T-helper 1 cell treated with Interleukin-12 subunit alpha and Interleukin-12 subunit beta and Interleukin-4 antibody, amounts not matched to agents 30 ng/mL and 1 ng/mL, for 36 hours (primary cell): ENCODE measurements around the gene RGL1. TPM values are rescaled to one million over a fixed set of nuclear protein-coding genes. Genes with fewer than 3 reads are reported as not detected.
"Not testable (repeated sequence)": the region's sequence is repeated elsewhere in the genome, so short reads cannot be mapped to it uniquely, and the experiment has no call there.

Experiments used
- intact Hi-C: fragments of 100-400 bp; cut with micrococcal nuclease; formaldehyde crosslinking; loops from one replicate; pipeline ENCODE4 v1.15.1; 2024
- total RNA-seq: library from RNA; stranded (reverse); gene quantifications from 2 replicates; pipeline ENCODE4 v1.2.3, GENCODE V29; 2022

Gene RGL1
- total RNA-seq, 1 donor from 2014 or later = 5.4 TPM

DNA sequence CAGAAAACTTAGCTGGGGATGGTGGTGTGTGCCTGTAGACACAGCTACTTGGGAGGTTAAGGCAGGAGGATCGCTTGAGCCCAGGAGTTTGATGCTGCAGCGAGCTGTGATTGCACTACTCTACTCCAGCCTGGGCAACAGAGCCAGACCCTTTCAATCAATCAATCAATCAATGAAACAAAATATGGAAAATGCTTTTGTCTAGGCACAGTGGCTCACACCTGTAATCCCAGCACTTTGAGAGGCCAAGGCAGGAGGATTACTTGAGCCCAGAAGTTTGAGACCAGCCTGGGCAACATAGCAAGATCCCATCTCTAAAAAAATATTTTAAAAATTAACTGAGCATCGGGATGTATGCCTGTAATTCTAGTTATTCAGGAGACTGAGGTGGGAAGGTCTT, 19.0 kb upstream of the RGL1 start:
- intact Hi-C loops = not testable (repeated sequence)

DNA sequence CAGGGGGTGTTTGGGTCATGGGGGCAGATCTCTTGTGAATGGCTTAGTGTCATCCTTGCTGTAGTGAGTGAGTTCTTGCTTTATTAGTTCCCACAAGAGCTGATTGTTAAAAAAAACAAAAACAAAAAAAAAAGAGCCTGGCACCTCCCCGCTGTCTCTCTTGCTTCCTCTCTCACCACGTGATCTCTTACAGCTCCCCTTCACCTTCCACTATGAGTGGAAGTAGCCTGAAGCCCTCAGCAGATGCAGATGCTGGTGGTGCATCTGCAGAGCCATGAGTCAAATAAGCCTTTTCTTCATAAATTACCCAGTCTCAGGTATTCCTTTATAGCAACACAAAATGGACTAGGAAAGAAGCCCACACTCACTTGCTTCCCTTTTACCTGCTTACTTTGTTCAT, 17.2 kb upstream of the RGL1 start:
- intact Hi-C loops = no loop called here

DNA sequence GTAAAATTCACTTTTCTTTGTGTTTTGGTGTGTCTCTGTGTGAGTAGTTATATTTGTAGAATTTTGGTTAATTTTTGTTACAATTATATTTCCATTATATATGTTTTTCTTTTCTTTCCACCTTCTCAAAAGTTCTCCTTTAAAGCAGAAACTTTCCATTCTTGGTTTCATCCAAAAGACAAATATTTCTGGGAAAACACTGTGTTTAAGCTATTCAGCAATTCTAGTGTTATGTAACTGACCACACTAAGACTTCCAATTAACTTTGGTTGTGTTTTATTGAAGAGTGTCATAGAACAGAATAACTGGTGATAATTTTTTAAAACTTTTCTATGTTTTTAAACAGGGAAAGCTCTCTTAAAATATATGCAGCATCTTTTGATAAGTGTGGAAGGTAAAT, 13.6 kb upstream of the RGL1 start:
- intact Hi-C loops = no loop called here

DNA sequence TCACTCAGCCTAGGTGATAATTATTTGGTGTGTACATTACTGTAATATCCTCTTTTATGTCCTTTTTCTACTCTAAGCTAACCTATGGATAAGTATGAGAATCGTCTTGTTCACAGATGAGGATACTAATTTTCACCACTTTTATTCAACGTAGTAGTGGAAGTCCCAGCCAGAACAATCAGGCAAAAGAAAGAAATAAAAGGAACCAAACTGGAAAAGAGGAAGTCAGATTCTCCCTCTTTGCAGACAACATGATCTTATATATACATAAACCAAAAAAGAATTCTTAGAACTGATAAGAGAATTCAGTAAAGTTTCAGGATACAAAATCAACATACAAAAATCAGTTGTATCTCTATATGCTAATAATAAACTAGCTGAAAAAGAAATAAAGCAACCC, 12.6 kb upstream of the RGL1 start:
- intact Hi-C loops = no loop called here

DNA sequence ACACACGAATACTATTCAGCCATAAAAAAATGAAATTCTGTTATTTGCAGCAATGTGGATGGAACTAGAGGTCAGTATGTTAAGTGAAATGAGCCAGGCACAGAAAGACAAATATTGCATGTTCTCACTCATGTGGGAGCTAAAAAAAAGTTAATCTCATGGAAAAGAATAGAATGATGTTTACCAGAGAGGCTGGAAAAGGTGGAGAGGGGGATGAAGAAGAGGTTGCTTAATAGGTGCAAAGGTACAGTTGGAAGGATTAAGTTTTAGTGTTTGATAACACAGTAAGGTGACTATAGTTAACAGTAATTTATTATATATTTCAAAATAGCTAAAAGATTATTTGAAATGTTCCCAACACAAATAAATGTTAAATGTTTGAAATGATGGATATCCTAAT, 10.8 kb upstream of the RGL1 start:
- intact Hi-C loops = no loop called here

DNA sequence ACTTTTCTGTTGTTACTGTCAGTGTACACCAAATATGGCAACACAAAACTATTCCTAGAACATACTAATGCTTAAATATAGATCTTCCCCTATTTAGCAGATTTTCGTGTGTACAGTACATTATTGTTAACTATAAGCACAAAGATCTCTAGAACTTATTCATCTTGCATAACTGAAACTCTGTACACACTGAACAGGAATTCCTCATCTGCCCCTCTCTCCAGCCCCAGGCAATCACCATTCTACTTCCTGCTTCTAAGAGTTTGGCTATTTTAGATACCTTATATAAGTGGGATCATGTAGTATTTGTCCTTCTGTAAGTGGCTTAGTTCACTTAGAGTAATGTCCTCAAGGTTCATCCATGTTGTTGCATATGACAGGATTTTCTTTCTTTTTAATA, 4.5 kb upstream of the RGL1 start:
- intact Hi-C loops = no loop called here

DNA sequence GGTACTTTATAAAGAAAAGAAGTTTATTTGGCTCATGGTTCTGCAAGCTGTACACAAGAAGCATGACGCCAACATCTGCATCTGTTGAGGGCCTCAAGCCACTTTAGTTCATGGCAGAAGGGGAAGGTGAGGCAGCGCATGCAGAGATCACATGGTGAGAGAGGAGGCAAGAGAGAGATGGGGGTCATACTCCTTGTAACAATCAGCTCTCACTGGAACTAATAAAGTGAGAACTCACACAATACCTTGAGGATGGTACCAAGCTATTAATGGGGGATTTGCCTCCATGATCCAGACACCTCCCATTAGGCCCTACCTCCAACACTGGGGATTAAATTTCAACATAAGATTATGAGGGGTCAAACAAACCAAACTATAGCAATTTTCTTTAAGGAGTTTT, 3.3 kb upstream of the RGL1 start:
- intact Hi-C loops = no loop called here

DNA sequence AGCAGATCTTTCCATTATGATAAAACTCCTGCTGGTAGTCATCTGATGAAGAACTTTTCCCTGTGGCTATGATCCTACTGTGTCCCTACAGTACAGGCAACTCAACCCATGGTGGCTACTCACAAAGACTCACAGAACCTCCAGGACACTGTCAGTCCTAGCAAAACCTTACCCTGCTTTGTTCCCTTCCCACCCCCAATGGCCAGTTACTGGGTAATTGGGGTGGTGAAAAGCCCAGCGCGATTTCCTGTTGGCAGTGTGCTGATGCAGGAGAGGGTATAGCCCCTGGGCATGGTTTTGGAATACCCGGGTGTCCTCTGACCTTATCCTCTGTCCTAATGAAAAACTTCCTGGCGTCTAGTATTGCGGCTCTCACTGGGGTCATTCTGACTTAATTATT, 533 bp upstream of the RGL1 start:
- intact Hi-C loops = no loop called here

DNA sequence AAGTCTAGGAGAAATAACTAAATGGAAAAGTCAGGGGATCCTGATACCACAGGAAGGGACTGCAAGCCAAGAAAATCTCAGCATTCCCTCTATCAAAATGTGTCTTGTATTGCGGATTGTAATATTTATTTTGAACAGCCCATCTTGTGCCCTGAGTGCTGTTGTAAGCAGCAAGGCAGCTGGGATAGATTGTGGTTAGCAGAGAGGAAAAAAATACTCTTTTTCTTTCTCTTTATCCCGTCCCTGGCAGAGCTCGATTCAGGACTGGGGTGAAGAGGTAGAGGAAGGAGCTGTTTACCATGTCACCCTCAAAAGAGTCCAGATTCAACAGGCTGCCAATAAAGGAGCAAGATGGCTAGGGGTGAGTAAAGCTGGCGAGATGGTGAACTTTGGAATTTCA, 1.2 kb downstream of the RGL1 start:
- intact Hi-C loops = loop anchor here (5.0 kb wide), 2 partner anchors 111 to 154 kb away; partner anchors contain the start of gene APOBEC4

DNA sequence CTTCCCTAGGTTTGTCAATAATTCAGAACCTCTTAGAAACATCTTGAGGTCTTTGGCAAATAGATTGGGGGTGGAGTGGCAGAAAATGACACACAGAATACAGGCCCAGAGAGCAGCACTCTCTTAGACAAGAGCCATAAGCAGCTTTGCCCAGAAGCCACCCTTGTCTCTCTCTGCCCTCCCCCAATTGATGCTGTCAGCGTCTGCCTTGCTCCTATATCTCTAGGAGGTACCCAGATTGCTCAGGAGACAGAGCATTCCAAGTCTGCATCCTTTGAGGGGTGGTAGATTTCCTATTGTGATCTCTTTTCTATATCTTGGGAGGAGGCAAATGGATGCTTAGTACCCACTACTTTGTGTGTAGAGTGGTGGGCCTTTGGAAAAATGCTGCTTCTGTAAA, 1.8 kb downstream of the RGL1 start:
- intact Hi-C loops = loop anchor here (5.0 kb wide), 2 partner anchors 111 to 154 kb away; partner anchors contain the start of gene APOBEC4

DNA sequence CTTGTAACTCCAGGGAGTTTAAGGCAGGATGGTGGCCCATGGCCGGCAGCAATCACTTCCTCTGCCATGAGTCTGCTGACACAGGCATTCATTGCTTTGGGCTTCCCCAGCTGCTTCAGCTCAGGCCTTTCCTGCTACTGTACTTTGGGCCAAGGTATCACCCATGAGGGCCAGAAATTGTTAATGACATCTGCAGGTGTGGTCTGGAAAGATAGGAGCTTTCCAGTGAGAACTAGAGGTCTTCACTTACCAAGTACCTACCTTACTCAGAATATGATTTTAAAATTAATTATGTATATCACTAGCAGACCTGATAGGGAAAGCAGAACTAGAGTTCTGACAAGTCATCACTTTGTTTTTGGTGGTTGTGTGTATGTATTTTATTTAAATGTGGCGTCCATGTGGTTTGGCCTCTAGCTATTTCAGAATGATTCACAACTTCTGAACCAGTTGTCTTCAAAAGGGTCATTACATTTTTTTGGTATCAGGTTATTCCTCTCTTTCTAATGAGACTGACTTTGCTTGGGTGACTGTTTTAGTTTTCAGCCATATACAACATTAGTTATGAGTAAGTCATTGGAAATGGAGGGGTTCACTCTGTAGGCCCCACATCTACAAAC, 2.7 kb downstream of the RGL1 start:
- intact Hi-C loops = loop anchor here (5.0 kb wide), 2 partner anchors 110 to 155 kb away; partner anchors contain the start of gene APOBEC4

DNA sequence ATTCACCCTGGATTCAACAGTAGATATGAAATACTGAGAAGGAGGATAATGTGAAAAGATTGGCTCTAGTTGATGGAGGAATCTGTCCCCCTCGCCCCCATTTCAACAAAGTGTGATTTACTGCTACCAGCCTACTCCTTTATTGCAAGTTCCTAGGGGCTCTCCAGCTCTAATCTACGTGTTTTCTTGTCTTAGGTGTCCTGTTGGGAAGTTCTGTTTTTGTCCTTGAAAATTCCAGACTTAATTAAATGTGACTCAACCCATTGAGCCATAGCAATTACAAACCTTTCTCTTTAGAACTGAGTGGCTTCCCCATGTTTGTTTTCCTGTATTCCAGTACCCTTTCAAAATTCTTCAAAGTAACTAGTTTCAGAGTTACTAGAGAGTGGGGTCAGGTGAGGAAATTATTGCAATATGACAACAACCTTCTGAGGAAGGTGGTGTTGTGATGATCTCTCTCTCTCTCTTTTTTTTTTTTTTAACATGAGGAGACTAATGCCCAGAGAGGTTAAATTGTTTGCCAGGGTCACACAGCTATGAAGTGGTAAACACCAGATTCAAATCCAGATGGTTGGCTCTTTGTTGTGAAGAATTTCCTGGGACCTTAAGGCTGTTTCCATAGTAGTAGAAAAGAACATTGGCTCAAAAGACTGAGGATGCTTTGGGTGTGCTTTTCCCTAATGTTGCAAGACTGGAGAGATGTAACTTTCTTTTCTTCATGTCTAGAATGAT, 3.5 kb downstream of the RGL1 start:
- intact Hi-C loops = loop anchor here (5.0 kb wide), 2 partner anchors 109 to 156 kb away; partner anchors contain the start of gene APOBEC4

DNA sequence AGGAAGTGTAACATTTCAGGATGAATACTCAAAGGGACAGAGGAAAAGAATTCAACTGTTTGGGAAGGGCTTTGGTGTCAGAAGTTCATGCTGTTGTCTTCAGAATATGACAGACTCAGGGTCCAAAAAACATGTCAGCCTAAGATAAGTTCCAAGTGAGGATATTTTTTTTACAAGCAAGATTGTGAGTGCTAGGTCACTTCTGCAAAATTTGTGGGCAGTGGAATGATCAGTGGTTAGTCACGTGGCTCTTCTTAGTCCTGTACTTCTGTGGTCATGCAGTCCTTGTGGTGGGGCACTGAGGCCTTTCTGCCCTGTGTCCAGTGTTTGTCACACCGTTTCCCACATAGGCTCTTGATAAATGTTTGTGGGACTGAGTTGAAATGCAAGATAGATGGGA, 5.2 kb downstream of the RGL1 start:
- intact Hi-C loops = no loop called here

DNA sequence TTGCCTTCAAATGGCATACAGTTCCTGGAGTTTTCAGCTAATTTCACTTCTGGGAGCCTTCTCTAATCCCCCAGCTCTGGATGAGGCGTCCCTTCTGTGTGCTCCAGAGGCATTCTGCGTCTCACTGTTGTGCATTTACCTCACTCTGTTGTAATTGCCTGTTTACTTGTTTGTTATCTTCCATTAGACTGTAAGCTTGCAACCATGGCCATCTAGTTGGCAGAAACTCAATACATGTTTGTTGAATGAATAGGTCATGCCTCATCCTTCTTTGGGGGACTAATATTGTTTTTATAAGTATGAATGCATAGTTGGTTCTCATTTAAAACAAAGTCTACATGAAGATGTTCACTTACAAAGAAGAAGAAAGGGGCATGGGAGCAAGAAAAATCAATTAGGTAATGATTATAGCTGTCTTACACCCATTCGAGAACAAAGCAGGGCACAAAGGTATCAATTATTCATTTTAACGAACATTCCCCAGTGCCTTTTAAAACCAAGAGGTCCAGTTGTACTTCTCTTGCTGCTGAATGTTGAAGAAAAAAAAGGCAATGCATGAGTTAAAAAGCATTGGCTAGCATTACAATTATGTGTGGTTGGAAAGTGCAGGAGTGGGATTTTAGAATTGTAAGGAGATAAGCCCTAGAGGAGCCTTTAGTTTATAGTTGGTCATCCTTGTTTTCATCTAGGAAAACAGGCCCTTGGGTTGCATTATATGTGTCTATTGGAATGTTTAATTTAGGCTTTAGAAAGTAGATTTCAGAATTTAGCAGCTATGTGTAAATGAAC, 6.0 kb downstream of the RGL1 start:
- intact Hi-C loops = no loop called here

DNA sequence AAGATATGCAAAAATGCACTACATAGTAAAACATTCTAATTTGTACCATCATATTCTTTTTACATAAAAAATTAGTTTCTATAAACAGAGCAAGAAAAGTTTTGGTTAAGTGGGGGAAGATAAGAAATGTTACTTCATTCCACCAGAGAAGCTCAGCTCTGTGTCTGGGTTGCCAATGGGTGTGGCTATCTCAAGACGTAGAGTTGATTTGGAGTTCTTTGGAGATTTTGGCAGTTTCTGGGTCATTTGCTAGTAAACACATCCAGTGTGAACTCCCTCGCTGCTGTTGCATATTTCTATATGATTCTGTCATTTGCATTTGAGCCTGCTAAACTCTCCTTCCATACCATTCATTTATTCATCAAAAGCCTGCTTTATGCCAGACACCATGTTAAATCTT, 7.2 kb downstream of the RGL1 start:
- intact Hi-C loops = no loop called here

DNA sequence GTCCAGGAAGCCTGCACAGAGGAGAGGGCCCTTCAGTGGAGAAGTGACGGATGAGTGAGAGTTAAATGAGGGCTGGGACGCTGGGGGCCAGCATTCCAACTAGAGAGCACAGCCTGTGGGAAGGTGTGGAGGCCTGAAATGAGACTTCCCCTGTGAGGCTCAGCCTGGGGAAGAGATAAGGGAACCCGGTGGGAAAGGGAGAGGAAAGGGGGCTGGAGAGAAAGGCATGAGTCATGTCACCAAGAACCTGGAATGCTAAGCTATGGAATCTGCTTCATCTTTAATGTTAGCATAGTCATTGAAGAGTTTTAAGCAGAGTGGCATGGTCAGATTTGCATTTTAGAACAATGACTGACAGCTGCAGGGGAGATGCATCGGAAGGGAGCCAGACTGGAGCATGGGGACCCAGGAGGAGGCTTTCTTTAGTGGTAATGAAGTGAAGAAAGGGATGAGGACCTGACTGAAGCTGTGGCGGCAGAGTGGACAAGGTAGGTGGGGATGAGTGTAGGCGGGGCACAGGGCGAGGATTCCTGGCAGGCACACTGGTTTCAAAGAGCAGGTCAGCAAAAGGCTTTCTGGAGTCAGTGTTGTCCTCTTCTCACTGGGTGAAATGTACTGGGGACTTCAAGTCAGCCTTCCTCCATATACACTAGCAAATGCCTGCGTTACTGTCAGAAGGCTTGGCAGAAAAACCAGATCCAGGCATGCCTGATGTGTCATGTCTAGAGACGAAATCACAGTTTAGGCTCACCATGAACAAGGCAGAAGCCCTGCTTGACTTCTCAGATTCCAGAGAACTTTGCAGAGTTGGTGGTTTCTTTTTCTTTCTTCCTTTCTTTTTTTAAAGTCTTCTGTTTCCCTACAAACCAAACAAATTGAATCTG, 8.0 kb downstream of the RGL1 start:
- intact Hi-C loops = no loop called here

DNA sequence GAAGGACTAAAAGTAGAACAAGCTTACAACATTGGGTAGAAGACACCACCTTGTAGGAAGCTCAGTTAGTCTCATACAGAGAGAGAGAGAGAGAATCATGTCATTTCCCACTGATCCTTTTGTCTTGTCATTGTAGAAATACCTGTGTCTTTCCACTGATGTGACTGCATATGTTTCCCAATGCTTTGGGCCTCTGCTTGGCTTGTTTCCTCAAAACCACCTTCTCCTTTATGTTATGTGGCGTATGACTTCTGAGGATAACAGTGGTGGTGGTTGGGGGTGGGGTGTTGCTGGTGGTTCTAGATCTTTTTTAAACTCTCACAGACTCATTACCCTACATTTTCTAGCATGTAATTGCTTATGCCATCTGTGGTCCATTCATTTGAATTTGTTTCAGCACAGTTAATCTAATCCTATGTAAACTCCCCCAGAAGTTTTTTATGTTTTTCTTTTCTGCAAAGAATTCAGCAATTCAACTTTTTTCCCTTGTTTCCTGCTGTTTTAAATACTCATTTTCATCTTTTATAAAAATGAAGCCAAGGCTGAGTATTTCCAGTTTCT, 9.3 kb downstream of the RGL1 start:
- intact Hi-C loops = no loop called here

DNA sequence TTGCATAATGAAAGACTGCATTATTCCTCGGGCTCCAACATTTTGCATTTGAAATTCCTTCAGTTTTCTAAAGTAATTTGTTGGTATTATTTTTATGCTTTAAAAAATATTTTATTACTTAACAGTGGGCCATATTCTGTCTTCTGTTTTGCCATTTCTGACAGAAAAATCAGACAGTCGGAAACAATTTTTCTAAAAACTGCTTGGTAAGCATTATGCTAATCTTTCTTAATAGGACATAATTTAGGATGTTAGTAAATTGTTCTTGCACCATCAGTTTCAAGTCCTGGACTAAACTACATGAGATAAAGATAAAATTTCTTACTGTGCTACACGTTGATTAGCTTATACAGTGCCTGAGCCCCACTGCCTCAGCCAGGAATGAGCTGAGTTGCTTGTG, 11.2 kb downstream of the RGL1 start:
- intact Hi-C loops = no loop called here

DNA sequence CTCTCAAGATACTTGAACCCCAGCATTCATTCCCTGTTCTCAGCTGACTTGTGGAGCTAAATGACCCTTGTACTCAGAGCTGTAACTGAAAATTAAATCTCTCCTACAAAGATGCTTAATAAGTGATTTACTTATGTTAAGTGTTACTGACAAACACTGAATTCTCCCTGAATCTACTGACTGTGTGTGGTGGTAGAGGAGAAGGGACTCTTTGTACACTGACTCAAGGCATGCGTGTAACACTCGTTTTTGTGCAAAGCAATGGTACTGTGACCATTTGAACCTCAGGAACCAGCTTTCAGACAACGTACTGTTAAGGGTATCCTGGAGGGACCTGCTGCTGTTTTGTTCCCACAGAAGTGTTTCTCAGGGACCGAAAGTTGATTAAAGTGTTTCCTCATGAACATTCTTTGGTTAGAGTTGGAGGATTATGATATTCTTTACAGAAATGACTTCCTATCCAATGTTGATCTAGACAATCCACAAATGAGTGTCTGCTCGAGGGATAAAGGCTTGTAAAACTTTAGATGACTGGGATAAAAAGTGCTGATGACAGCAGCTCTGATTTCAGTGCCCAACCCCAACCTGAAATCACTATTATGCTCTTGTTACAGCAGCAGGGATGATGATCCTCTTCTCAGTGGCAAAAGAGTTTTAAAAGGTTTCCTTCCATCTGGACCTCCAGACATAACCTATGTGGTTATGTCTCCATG, 12.8 kb downstream of the RGL1 start:
- intact Hi-C loops = loop anchor here (2.0 kb wide), 1 partner anchor 25 kb away; no protein-coding TSS in a partner anchor

DNA sequence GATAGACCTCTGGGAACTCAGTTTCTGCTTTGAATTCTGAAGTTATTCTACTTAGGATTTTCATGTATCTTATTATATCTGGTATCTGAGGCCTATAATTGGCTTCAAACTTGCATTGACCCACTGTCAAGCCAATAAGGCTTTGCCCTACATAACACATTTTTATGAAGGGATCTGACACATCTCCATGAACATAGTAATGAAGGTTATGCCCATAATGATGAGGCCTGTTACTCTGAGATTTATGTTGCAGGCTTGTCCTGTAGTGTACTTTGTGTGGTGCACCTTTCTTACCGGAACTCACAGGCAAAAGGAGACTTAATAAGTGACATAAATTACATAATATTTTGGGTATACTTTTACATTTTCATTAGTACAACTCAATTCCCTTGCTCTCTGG, 14.1 kb downstream of the RGL1 start:
- intact Hi-C loops = loop anchor here (2.0 kb wide), 1 partner anchor 24 kb away; no protein-coding TSS in a partner anchor
